ENCODE measurements around the gene IL31RA.

DNA sequence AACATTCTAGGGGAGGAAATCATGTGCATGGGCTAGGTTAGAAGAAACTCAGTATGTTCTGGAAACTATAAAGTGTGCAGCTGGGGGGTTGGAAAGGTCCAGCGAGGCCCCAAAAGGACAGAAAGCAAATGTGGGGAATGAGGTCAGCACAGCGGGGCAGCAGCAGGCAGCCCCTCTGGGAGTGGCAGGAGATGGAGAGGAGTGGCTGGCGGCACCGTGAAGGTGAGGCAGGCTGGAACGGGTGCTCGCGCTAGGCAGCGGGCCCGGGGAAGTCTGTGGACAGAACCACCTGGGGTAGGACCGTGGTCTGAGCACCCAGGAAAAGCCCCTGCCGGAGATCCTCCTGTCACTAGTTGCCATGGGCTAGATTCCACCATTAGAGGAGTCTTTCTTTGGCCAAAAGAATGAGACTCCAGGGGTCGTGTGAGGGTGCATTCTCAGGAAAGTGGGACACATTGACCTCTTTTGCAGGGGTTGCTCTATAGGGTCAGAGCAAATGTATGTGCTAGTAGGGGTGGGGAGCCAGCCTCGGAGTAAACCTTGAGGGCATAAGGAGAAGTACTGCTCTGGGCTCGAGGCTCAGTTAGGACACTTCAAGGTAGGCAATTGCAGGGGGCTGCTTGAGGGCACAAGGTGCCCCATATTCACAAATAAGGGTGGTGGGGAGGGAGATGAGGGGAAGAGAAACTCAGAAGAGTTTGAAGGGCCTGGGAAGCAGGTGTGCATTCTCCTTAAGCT lies 82.4 kb downstream of the IL31RA start:
- TF ChIP-seq, protein P1, sequence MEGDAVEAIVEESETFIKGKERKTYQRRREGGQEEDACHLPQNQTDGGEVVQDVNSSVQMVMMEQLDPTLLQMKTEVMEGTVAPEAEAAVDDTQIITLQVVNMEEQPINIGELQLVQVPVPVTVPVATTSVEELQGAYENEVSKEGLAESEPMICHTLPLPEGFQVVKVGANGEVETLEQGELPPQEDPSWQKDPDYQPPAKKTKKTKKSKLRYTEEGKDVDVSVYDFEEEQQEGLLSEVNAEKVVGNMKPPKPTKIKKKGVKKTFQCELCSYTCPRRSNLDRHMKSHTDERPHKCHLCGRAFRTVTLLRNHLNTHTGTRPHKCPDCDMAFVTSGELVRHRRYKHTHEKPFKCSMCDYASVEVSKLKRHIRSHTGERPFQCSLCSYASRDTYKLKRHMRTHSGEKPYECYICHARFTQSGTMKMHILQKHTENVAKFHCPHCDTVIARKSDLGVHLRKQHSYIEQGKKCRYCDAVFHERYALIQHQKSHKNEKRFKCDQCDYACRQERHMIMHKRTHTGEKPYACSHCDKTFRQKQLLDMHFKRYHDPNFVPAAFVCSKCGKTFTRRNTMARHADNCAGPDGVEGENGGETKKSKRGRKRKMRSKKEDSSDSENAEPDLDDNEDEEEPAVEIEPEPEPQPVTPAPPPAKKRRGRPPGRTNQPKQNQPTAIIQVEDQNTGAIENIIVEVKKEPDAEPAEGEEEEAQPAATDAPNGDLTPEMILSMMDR (IDR thresholded peaks at IDR 0.05): no peak
- no peak for TF ChIP-seq POLR2A (IDR thresholded peaks at IDR 0.05)

Measured in lower leg skin (tissue), 3 donors.